OCI-LY3 (cell line): ENCODE data around the gene SLC36A3.

ENCODE experiments used
- CTCF ChIP-seq: fragments of 200-600, 300-600 bp; sonication (generic); IDR thresholded peaks from 2 replicates; pipeline ENCODE4 v1.5.1; 2014; ENCODE audit warnings: antibody characterized with exemption, low read length, low read depth
- EZH2phosphoT487 ChIP-seq: fragments of 200-600 bp; shearing (Covaris generic); IDR thresholded peaks from 2 replicates; pipeline ENCODE4 v1.6.1; 2018; ENCODE audit warnings: antibody characterized with exemption, mixed run types, low read depth

GRCh38 chr5:151253605-151253950 is 50.0 kb downstream of the SLC36A3 start:
- no peak for TF ChIP-seq CTCF
- no peak for TF ChIP-seq EZH2phosphoT487
